ENCODE measurements around the gene MAP4K3. TPM values are rescaled to one million over a fixed set of nuclear protein-coding genes. Genes with fewer than 3 reads are reported as not detected.

The MAP4K3 gene
- total and polyA plus RNA-seq, 2 donors: 11.0 to 19.5 TPM

- no peaks in the 10 kb centered on the region for H3K36me3 ChIP-seq (ENCODE audit: control insufficient read depth in 2 of 2, insufficient read depth in 2 of 2, low read length in 1 of 2)
- WGBS: 56% methylated on average over 58 of the region's 58 CpGs
- H3K27ac ChIP-seq (ENCODE audit: low read depth in 1 of 2, low read length in 1 of 2): no peak within 1 kb of the TSS
- peak in 2 of 9 donors; percentile 51 to 60 for DNase-seq (ENCODE audit: low read depth in 6 of 9, low spot score in 9 of 9)
- peaks cover 0 to 8% of the 10 kb centered on the region in 2 donors for H3K9me3 ChIP-seq (ENCODE audit: control insufficient read depth in 2 of 2, insufficient read depth in 1 of 2, low read length in 1 of 2)
- H3K27me3 ChIP-seq (ENCODE audit: control insufficient read depth in 2 of 2, insufficient read depth in 1 of 2, low read length in 1 of 2): peaks cover 0 to 3% of the 10 kb centered on the region in 2 donors
- peak within 1 kb of the TSS in 1 of 2 donors; percentile 31 for H3K4me3 ChIP-seq (ENCODE audit: low read length in 2 of 2)
- H3K4me1 ChIP-seq (ENCODE audit: control insufficient read depth in 2 of 2, insufficient read depth in 2 of 2, low read length in 2 of 2): no peaks in the 10 kb centered on the region
These were observed 193.5 kb downstream of the MAP4K3 start, which contains the start of gene CDKL4 for GRCh38 chr2:39243469-39244123. TSS of gene CDKL4 (minus strand) at chr2:39243970.

- H3K9me3 ChIP-seq (ENCODE audit: control insufficient read depth in 2 of 2, insufficient read depth in 1 of 2, low read length in 1 of 2): peaks cover 0 to 8% of the 10 kb centered on the region in 2 donors
- H3K27ac ChIP-seq (ENCODE audit: low read depth in 1 of 2, low read length in 1 of 2): no peak overlapping the region
- DNase-seq (ENCODE audit: low read depth in 6 of 9, low spot score in 9 of 9): no peak
- no peaks in the 10 kb centered on the region for H3K4me1 ChIP-seq (ENCODE audit: control insufficient read depth in 2 of 2, insufficient read depth in 2 of 2, low read length in 2 of 2)
- H3K27me3 ChIP-seq (ENCODE audit: control insufficient read depth in 2 of 2, insufficient read depth in 1 of 2, low read length in 1 of 2): peaks cover 0 to 3% of the 10 kb centered on the region in 2 donors
- no peaks in the 10 kb centered on the region for H3K36me3 ChIP-seq (ENCODE audit: control insufficient read depth in 2 of 2, insufficient read depth in 2 of 2, low read length in 1 of 2)
- WGBS: 93% methylated on average over 4 of the region's 4 CpGs
- no peak overlapping the region for H3K4me3 ChIP-seq (ENCODE audit: low read length in 2 of 2)
These were observed 195.5 kb downstream of the MAP4K3 start for GRCh38 chr2:39241588-39241987.

- no peak overlapping the region for H3K4me3 ChIP-seq (ENCODE audit: low read length in 2 of 2)
- DNase-seq (ENCODE audit: low read depth in 6 of 9, low spot score in 9 of 9): no peak
- no peaks in the 10 kb centered on the region for H3K4me1 ChIP-seq (ENCODE audit: control insufficient read depth in 2 of 2, insufficient read depth in 2 of 2, low read length in 2 of 2)
- WGBS: 89% methylated on average over 6 of the region's 6 CpGs
- H3K9me3 ChIP-seq (ENCODE audit: control insufficient read depth in 2 of 2, insufficient read depth in 1 of 2, low read length in 1 of 2): peaks cover 0 to 8% of the 10 kb centered on the region in 2 donors
- H3K27ac ChIP-seq (ENCODE audit: low read depth in 1 of 2, low read length in 1 of 2): no peak overlapping the region
- H3K27me3 ChIP-seq (ENCODE audit: control insufficient read depth in 2 of 2, insufficient read depth in 1 of 2, low read length in 1 of 2): peaks cover 0 to 3% of the 10 kb centered on the region in 2 donors
- H3K36me3 ChIP-seq (ENCODE audit: control insufficient read depth in 2 of 2, insufficient read depth in 2 of 2, low read length in 1 of 2): no peaks in the 10 kb centered on the region
These were observed 196.3 kb downstream of the MAP4K3 start for GRCh38 chr2:39240758-39241157.

GRCh38 chr2:39234754-39235153, 202.3 kb downstream of the MAP4K3 start:
- Histone ChIP-seq H3K27me3 (ENCODE audit: control insufficient read depth in 2 of 2, insufficient read depth in 1 of 2, low read length in 1 of 2) (no peaks in the 10 kb centered on the region), H3K4me3 (ENCODE audit: low read length in 2 of 2) (no peak overlapping the region), H3K36me3 (ENCODE audit: control insufficient read depth in 2 of 2, insufficient read depth in 2 of 2, low read length in 1 of 2) (no peaks in the 10 kb centered on the region), H3K9me3 (ENCODE audit: control insufficient read depth in 2 of 2, insufficient read depth in 1 of 2, low read length in 1 of 2) (no peaks in the 10 kb centered on the region), H3K27ac (ENCODE audit: low read depth in 1 of 2, low read length in 1 of 2) (no peak overlapping the region), H3K4me1 (ENCODE audit: control insufficient read depth in 2 of 2, insufficient read depth in 2 of 2, low read length in 2 of 2) (no peaks in the 10 kb centered on the region)
- WGBS: 100% methylated on average over 1 of the region's 1 CpG
- DNase-seq (ENCODE audit: low read depth in 6 of 9, low spot score in 9 of 9): no peak

GRCh38 chr2:39232141-39232540, 204.9 kb downstream of the MAP4K3 start:
- Histone ChIP-seq H3K4me3 (ENCODE audit: low read length in 2 of 2) (no peak overlapping the region), H3K27me3 (ENCODE audit: control insufficient read depth in 2 of 2, insufficient read depth in 1 of 2, low read length in 1 of 2) (no peaks in the 10 kb centered on the region), H3K36me3 (ENCODE audit: control insufficient read depth in 2 of 2, insufficient read depth in 2 of 2, low read length in 1 of 2) (no peaks in the 10 kb centered on the region), H3K27ac (ENCODE audit: low read depth in 1 of 2, low read length in 1 of 2) (no peak overlapping the region), H3K4me1 (ENCODE audit: control insufficient read depth in 2 of 2, insufficient read depth in 2 of 2, low read length in 2 of 2) (peaks cover 2 to 6% of the 10 kb centered on the region in 2 donors), H3K9me3 (ENCODE audit: control insufficient read depth in 2 of 2, insufficient read depth in 1 of 2, low read length in 1 of 2) (no peaks in the 10 kb centered on the region)
- no peak for DNase-seq (ENCODE audit: low read depth in 6 of 9, low spot score in 9 of 9)

- Histone ChIP-seq H3K36me3 (ENCODE audit: control insufficient read depth in 2 of 2, insufficient read depth in 2 of 2, low read length in 1 of 2) (no peaks in the 10 kb centered on the region), H3K4me3 (ENCODE audit: low read length in 2 of 2) (peak overlapping the region; percentile 41), H3K9me3 (ENCODE audit: control insufficient read depth in 2 of 2, insufficient read depth in 1 of 2, low read length in 1 of 2) (no peaks in the 10 kb centered on the region), H3K27ac (ENCODE audit: low read depth in 1 of 2, low read length in 1 of 2) (no peak overlapping the region), H3K4me1 (ENCODE audit: control insufficient read depth in 2 of 2, insufficient read depth in 2 of 2, low read length in 2 of 2) (peaks cover 2 to 6% of the 10 kb centered on the region in 2 donors), H3K27me3 (ENCODE audit: control insufficient read depth in 2 of 2, insufficient read depth in 1 of 2, low read length in 1 of 2) (no peaks in the 10 kb centered on the region)
- WGBS: 24% methylated on average over 19 of the region's 19 CpGs
- DNase-seq (ENCODE audit: low read depth in 6 of 9, low spot score in 9 of 9): peak in 5 of 9 donors; percentile 29 to 71 (median 45)
These were observed 208.5 kb downstream of the MAP4K3 start for GRCh38 chr2:39228413-39229209.

GRCh38 chr2:39227628-39228412, 209.3 kb downstream of the MAP4K3 start:
- Histone ChIP-seq H3K27me3 (ENCODE audit: control insufficient read depth in 2 of 2, insufficient read depth in 1 of 2, low read length in 1 of 2) (no peaks in the 10 kb centered on the region), H3K9me3 (ENCODE audit: control insufficient read depth in 2 of 2, insufficient read depth in 1 of 2, low read length in 1 of 2) (no peaks in the 10 kb centered on the region), H3K27ac (ENCODE audit: low read depth in 1 of 2, low read length in 1 of 2) (no peak overlapping the region), H3K4me1 (ENCODE audit: control insufficient read depth in 2 of 2, insufficient read depth in 2 of 2, low read length in 2 of 2) (peaks cover 2 to 6% of the 10 kb centered on the region in 2 donors), H3K4me3 (ENCODE audit: low read length in 2 of 2) (peak overlapping the region in 1 of 2 donors; percentile 41), H3K36me3 (ENCODE audit: control insufficient read depth in 2 of 2, insufficient read depth in 2 of 2, low read length in 1 of 2) (no peaks in the 10 kb centered on the region)
- 25% methylated on average over 9 of the region's 9 CpGs for WGBS
- DNase-seq (ENCODE audit: low read depth in 6 of 9, low spot score in 9 of 9): peak in 8 of 9 donors; percentile 57 to 82 (median 72)

- no peak for DNase-seq (ENCODE audit: low read depth in 6 of 9, low spot score in 9 of 9)
These were observed 211.5 kb downstream of the MAP4K3 start for GRCh38 chr2:39225567-39225966.

More at GRCh38 chr2:39225567-39225966, 211.5 kb downstream of the MAP4K3 start:
- H3K36me3 ChIP-seq (ENCODE audit: control insufficient read depth in 2 of 2, insufficient read depth in 2 of 2, low read length in 1 of 2): no peaks in the 10 kb centered on the region
- H3K27ac ChIP-seq (ENCODE audit: low read depth in 1 of 2, low read length in 1 of 2): no peak overlapping the region
- peaks cover 2 to 6% of the 10 kb centered on the region in 2 donors for H3K4me1 ChIP-seq (ENCODE audit: control insufficient read depth in 2 of 2, insufficient read depth in 2 of 2, low read length in 2 of 2)
- no peaks in the 10 kb centered on the region for H3K27me3 ChIP-seq (ENCODE audit: control insufficient read depth in 2 of 2, insufficient read depth in 1 of 2, low read length in 1 of 2)
- WGBS: 98% methylated on average over 1 of the region's 1 CpG
- H3K4me3 ChIP-seq (ENCODE audit: low read length in 2 of 2): no peak overlapping the region
- H3K9me3 ChIP-seq (ENCODE audit: control insufficient read depth in 2 of 2, insufficient read depth in 1 of 2, low read length in 1 of 2): no peaks in the 10 kb centered on the region

Measured in thymus (tissue), 11 donors.